Mucosa of gallbladder (tissue), 1 donor: Measurements from ENCODE around the gene UNCX. TPM values are rescaled to one million over a fixed set of nuclear protein-coding genes. Genes with fewer than 3 reads are reported as not detected.
"Not testable (repeated sequence)": the region's sequence is repeated elsewhere in the genome, so short reads cannot be mapped to it uniquely, and the experiment has no call there.

Source experiments
- DNase-seq: peaks from one replicate; pipeline ENCODE4 v3.0.0-alpha.2; 2020; ENCODE audit warnings: low spot score
- total RNA-seq: library from RNA; stranded (reverse); gene quantifications from one replicate; pipeline ENCODE4 v1.2.1, GENCODE V29; 2021
- donor health status: DM: no; HTN: no; CAD: no.

Gene UNCX
- total RNA-seq, 1 donor from 2014 or later = not detected

- no peak for DNase-seq
Observed at GRCh38 chr7:1257863-1258262, 25.2 kb downstream of the UNCX start.

- no peak for DNase-seq
Observed at GRCh38 chr7:1259621-1260243, 27.1 kb downstream of the UNCX start.

- no peak for DNase-seq
Observed at GRCh38 chr7:1260244-1260635, 27.6 kb downstream of the UNCX start.

GRCh38 chr7:1261036-1261435 is 28.4 kb downstream of the UNCX start:
- DNase-seq = not testable (repeated sequence)

GRCh38 chr7:1262441-1262840 is 29.8 kb downstream of the UNCX start:
- no peak for DNase-seq

GRCh38 chr7:1263391-1263951 is 30.8 kb downstream of the UNCX start:
- no peak for DNase-seq

- no peak for DNase-seq
Observed at GRCh38 chr7:1264345-1265280, 31.9 kb downstream of the UNCX start.

- DNase-seq = no peak
Observed at GRCh38 chr7:1267016-1267900, 34.6 kb downstream of the UNCX start.

- no peak for DNase-seq
Observed at GRCh38 chr7:1268076-1268815, 35.6 kb downstream of the UNCX start.

- no peak for DNase-seq
Observed at GRCh38 chr7:1268866-1269265, 36.2 kb downstream of the UNCX start.

- no peak for DNase-seq
Observed at GRCh38 chr7:1269336-1269890, 36.7 kb downstream of the UNCX start.

- DNase-seq = no peak
Observed at GRCh38 chr7:1270181-1270580, 37.5 kb downstream of the UNCX start.

GRCh38 chr7:1271046-1271445 is 38.4 kb downstream of the UNCX start:
- no peak for DNase-seq

GRCh38 chr7:1271656-1272055 is 39.0 kb downstream of the UNCX start:
- DNase-seq = no peak

GRCh38 chr7:1272136-1272535 is 39.5 kb downstream of the UNCX start:
- DNase-seq = not testable (repeated sequence)

GRCh38 chr7:1274121-1274875 is 41.6 kb downstream of the UNCX start:
- no peak for DNase-seq

- DNase-seq = no peak
Observed at GRCh38 chr7:1274876-1275375, 42.3 kb downstream of the UNCX start.

- DNase-seq = no peak
Observed at GRCh38 chr7:1275451-1276381, 43.0 kb downstream of the UNCX start.
